H1 (cell line): Measurements from ENCODE around the gene KRTAP4-7.

Source experiments
- ATF2 ChIP-seq: IDR thresholded peaks from 2 replicates; pipeline ENCODE4 v1.6.1; 2012; ENCODE audit warnings: low read length, inconsistent platforms
- CHD2 ChIP-seq: IDR thresholded peaks from 2 replicates; pipeline ENCODE4 v1.6.1; 2012; ENCODE audit warnings: low read length, improper control_type of control experiment
- CTCF ChIP-seq, 3 experiments: IDR thresholded peaks; 1 replicate in 2 of 3; 2 replicates in 1 of 3; pipeline versions ENCODE4 v1.5.1 to v1.6.1; 2011; ENCODE audit warnings: low read length in 3 of 3, mild to moderate bottlenecking in 3 of 3, inconsistent platforms in 2 of 3, low read depth in 1 of 3, moderate library complexity in 1 of 3; ENCODE audit not compliant: insufficient read depth in 1 of 3; ENCODE audit errors: control extremely low read depth in 1 of 3
- EZH2 ChIP-seq: fragments of 200-600 bp; sonication (generic); IDR thresholded peaks from 2 replicates; pipeline ENCODE4 v1.7.1; 2012; ENCODE audit warnings: low read depth, mild to moderate bottlenecking, moderate library complexity, low read length, inconsistent platforms; ENCODE audit not compliant: severe bottlenecking
- POLR2A ChIP-seq, 2 experiments: IDR thresholded peaks; 1 replicate in 1 of 2; 2 replicates in 1 of 2; pipeline ENCODE4 v1.6.1; 2011; ENCODE audit warnings: low read depth in 2 of 2, low read length in 2 of 2, mild to moderate bottlenecking in 2 of 2; ENCODE audit errors: control extremely low read depth in 1 of 2
- POLR2AphosphoS5 ChIP-seq: IDR thresholded peaks from 2 replicates; pipeline ENCODE4 v1.6.1; 2011; ENCODE audit warnings: low read depth, low read length
- ZNF274 ChIP-seq: IDR thresholded peaks from 2 replicates; pipeline ENCODE4 v1.7.0; 2012; ENCODE audit warnings: low read length, borderline replicate concordance; ENCODE audit errors: extremely low read depth
- TF ChIP-seq, protein P1 (sequence below): IDR thresholded peaks from 2 replicates; pipeline ENCODE4 v1.6.1; 2012; ENCODE audit warnings: inconsistent platforms

GRCh38 chr17:41127371-41127770, 43.4 kb downstream of the KRTAP4-7 start:
- TF ChIP-seq EZH2 (no peak), ATF2 (no peak), CTCF (IDR thresholded peaks at IDR 0.05; ENCODE audit: control extremely low read depth in 1 of 3, insufficient read depth in 1 of 3, low read depth in 1 of 3, low read length in 3 of 3) (no peak), ZNF274 (no peak), POLR2A (IDR thresholded peaks at IDR 0.05; ENCODE audit: control extremely low read depth in 1 of 2, low read depth in 2 of 2, low read length in 2 of 2) (no peak), POLR2AphosphoS5 (no peak), CHD2 (no peak)
- TF ChIP-seq, protein P1, sequence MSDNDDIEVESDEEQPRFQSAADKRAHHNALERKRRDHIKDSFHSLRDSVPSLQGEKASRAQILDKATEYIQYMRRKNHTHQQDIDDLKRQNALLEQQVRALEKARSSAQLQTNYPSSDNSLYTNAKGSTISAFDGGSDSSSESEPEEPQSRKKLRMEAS, result no peak
